ENCODE results near the gene TPD52L1.
"Not testable (repeated sequence)": the region's sequence is repeated elsewhere in the genome, so short reads cannot be mapped to it uniquely, and the experiment has no call there.

Gene TPD52L1

DNA sequence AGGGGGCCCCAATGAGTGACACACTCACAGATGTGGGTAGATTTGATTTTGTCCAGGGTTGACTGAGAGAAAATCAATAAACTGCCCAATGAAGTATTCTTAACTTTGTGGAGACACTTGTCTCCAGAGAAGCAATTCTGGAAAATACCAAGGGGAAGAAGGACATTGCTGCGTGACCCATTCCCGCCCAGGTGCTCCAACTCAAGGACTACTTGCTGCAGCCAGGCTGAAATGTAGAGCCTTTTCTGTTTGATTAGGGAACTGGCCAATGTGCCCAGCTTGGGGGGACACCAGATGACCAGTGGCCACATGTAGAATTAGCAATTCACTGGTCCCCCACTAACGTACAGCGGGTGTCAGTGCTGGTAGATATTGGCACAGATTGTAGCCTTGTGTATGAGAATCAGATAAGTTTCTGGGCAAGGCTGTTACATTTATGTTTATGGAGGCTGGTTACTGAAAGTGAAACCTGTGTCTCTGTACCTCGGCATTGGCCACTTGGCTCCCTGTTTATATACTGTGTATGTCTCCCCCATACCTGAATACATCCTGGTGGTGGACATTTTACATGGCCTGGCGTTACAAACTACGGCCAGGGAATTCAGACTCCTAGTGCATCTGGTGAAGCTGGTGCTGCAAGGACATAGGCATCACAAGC lies 115.9 kb downstream of the TPD52L1 start:
- no peak for DNase-seq (ENCODE audit: low read depth in 1 of 2, low spot score in 1 of 2)

- no peak for DNase-seq (ENCODE audit: low read depth in 1 of 2, low spot score in 1 of 2)
These were observed 116.8 kb downstream of the TPD52L1 start for GRCh38 chr6:125270380-125270779.

DNA sequence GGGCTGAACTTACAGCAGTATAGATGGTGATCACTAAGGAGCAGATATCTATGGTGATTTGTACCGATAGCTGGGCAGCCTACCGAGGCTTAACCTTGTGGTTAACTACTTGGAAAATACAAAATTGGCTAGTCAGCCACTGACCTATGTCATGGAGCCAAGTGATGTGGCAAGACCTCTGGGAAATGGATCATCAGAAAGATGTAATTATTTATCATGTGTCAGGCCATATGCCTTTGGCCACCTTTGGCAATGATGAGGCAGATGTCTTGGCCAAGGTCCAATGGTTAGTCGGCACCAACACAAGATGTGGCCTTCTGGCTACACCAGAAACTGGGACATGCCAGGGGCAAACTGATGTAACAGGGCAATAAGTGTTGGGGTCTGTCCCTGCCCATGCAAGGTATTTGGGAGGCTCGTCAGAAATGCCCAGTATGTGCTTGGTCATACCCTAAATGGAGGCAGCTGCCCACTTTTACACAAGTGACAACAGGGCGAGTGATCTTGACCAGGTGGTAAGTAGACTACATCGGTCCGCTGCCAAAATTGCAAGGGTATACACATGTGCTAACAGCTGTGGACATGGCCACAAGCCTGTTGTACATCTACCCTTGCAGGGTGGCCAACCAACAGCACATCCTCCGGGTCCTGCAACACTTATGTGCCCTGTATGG lies 118.0 kb downstream of the TPD52L1 start:
- DNase-seq (ENCODE audit: low read depth in 1 of 2, low spot score in 1 of 2) = no peak

- DNase-seq (ENCODE audit: low read depth in 1 of 2, low spot score in 1 of 2) = no peak
These were observed 119.7 kb downstream of the TPD52L1 start for GRCh38 chr6:125273251-125273650.

GRCh38 chr6:125273965-125274364 lies 120.4 kb downstream of the TPD52L1 start:
- DNase-seq (ENCODE audit: low read depth in 1 of 2, low spot score in 1 of 2) = no peak

GRCh38 chr6:125274935-125275334 lies 121.4 kb downstream of the TPD52L1 start:
- no peak for DNase-seq (ENCODE audit: low read depth in 1 of 2, low spot score in 1 of 2)

DNA sequence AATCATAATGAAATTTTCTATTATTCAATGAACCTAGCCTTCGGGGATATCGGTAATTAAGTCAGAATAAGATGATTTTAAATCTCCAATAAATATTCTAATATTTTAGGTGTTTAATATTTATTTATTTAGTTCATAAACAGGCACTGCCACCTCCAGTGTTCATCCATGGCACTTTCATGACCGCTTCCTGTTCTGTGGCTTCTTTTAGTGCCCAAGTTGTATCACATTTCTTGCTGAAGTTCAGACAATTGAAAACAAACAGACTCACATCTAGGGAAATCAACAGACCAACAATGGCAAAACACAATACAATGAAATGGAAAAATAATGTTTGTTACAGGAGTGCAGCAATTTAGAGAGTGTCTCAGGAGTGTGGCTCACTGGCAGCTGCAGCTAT lies 122.2 kb downstream of the TPD52L1 start:
- DNase-seq (ENCODE audit: low read depth in 1 of 2, low spot score in 1 of 2) = no peak

- DNase-seq (ENCODE audit: low read depth in 1 of 2, low spot score in 1 of 2) = no peak
These were observed 124.3 kb downstream of the TPD52L1 start for GRCh38 chr6:125277838-125278237.

DNA sequence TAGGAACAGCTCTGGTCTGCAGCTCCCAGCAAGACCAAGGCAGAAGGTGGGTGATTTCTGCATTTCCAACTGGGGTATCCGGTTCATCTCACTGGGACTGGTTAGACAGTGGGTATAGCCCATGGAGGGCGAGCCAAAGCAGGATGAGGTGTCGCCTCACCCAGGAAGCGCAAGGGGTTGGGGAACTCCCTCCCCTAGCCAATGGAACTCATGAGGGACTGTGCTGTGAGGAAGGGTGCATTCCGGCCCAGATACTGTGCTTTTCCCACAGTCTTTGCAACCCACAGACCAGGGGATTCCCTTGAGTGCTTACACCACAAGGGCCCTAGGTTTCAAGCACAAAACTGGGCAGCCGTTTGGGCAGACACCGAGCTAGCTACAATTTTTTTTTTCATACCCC lies 126.4 kb downstream of the TPD52L1 start:
- no peak for DNase-seq (ENCODE audit: low read depth in 1 of 2, low spot score in 1 of 2)

GRCh38 chr6:125280370-125281035 lies 126.9 kb downstream of the TPD52L1 start:
- not testable (repeated sequence) for DNase-seq (ENCODE audit: low read depth in 1 of 2, low spot score in 1 of 2)

GRCh38 chr6:125282470-125282869 lies 128.9 kb downstream of the TPD52L1 start:
- not testable (repeated sequence) for DNase-seq (ENCODE audit: low read depth in 1 of 2, low spot score in 1 of 2)

- no peak for DNase-seq (ENCODE audit: low read depth in 1 of 2, low spot score in 1 of 2)
These were observed 131.8 kb downstream of the TPD52L1 start for GRCh38 chr6:125285353-125285752.

DNA sequence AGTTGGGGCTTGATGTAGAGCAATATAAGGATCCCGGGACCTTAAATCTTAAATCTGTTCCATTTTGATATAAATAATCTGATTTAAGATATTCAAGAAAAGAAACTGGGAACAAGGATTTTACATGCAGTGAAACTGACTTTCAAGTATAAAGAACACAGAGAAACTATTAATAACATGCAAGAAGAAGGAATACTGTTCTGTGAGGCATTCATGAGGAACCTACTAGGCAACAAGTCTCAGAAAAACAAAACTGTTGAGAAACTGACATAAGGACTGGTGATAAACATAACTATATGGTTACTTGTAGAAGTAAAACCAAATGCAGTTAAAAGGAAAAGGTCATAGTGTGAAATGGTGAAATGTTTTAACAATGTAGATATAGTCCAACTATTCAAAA lies 132.4 kb downstream of the TPD52L1 start:
- DNase-seq (ENCODE audit: low read depth in 1 of 2, low spot score in 1 of 2) = no peak

GRCh38 chr6:125287718-125288117 lies 134.1 kb downstream of the TPD52L1 start:
- no peak for DNase-seq (ENCODE audit: low read depth in 1 of 2, low spot score in 1 of 2)

GRCh38 chr6:125293587-125293986 lies 140.0 kb downstream of the TPD52L1 start:
- no peak for DNase-seq (ENCODE audit: low read depth in 1 of 2, low spot score in 1 of 2)

DNA sequence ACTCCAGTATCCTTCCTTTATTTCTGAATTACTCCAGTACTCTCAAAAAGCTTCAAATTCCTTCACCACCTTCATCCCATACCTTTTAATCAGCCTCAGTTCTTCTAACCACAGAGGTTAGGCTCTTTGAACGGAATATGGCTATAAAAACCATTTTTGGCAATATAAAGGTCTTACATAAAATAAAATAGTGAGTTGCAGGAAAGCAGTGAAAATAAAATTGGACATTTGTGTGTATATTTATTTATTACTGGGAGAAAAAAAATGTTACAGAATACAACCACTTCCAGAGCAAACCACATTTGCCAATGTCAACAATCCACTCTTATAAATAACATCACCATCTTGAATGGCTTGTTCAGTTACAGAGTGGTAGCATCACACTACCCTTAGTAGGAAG lies 140.5 kb downstream of the TPD52L1 start:
- no peak for DNase-seq (ENCODE audit: low read depth in 1 of 2, low spot score in 1 of 2)

DNA sequence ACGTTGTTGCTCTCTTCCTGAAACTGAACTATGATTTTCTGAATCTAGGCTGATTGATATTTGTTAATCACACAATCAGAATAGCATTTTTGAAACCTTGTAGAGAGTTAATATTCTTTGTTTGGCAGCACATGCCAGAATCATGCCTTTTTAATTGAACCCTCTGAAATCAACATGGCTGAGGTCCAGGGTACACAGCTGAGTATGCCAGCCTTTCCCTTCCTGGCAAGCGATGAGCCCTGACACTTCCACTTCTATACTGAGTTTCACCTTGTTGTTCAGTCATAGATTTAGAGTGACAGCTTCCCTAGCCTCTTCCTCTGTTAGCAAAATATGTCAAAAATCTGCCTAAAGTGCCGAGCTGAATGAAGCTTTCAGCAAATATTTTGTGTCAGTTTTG lies 141.4 kb downstream of the TPD52L1 start:
- no peak for DNase-seq (ENCODE audit: low read depth in 1 of 2, low spot score in 1 of 2)

DNA sequence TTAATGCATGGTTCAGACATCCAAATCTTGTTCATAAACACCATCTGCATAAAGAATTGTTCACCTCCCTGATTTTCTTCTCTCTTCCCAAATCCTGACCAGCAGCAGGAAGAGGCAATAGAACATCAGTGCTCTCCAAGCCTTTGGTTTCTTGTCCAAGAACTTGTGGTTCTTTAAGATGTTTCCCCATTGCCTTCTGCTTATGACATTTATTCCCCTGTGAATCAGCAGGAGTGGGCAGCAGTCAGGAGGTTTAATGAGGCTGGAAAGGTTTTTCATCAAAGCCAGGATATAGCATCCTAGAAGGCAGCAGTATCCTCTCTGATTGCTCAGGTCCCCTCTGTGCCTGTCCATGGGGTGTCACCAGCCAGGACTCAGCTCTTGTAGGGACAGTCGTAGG lies 142.9 kb downstream of the TPD52L1 start:
- DNase-seq (ENCODE audit: low read depth in 1 of 2, low spot score in 1 of 2) = no peak

DNA sequence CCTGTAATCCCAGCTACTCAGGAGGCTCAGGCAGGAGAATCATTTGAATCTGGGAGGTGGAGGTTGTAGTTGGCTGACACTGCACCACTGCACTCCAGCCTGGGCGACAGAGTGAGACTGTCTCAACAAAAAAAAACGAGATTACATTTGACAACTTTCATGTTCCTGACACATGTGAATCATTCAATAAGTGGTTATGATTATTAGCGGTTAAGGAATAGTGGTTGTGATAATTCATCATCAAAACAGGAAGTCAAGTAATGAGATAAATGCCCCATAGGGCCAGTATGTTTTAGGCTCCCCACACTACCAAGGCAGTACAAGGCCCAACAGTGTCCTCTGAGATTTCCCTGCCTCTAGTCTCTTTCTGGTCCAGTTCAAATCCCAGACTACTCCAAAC lies 145.7 kb downstream of the TPD52L1 start:
- DNase-seq (ENCODE audit: low read depth in 1 of 2, low spot score in 1 of 2) = no peak

- no peak for DNase-seq (ENCODE audit: low read depth in 1 of 2, low spot score in 1 of 2)
These were observed 147.4 kb downstream of the TPD52L1 start for GRCh38 chr6:125300992-125301434.

- peak; percentile 24 to 50 for DNase-seq (ENCODE audit: low read depth in 1 of 2, low spot score in 1 of 2)
These were observed 148.1 kb downstream of the TPD52L1 start, which contains the start of gene HDDC2 for GRCh38 chr6:125301435-125302391. Gene HDDC2 (minus strand): TSS chr6:125301967. CDS start chr6:125301932, 35 bp downstream.

Measured in stimulated activated CD4-positive, alpha-beta T cell treated with anti-CD3 and anti-CD28 coated beads, Interleukin-15, amount 100 ng/mL, for 1 hour (primary cell).